Neuronal stem cell (in vitro differentiated cells): ENCODE measurements around the gene OMG.

Experiments used
- DNase-seq: peaks from one replicate; pipeline ENCODE4 v3.0.0-alpha.2; 2013; ENCODE audit warnings: low spot score
- H2AFZ ChIP-seq: one replicate; pipeline ENCODE4 v1.6.1; 2013; ENCODE audit warnings: mild to moderate bottlenecking, low read length, inconsistent platforms
- H2AK5ac ChIP-seq: 2 replicates; pipeline ENCODE4 v1.6.1; 2013; ENCODE audit warnings: low read depth, mild to moderate bottlenecking, inconsistent platforms, low read length, moderate library complexity, mixed read lengths
- H2BK120ac ChIP-seq: 2 replicates; pipeline ENCODE4 v1.6.1; 2013; ENCODE audit warnings: low read depth, mild to moderate bottlenecking, inconsistent platforms, low read length, moderate library complexity, mixed read lengths
- H2BK12ac ChIP-seq: one replicate; pipeline ENCODE4 v1.6.1; 2013; ENCODE audit warnings: low read length, inconsistent platforms
- H2BK15ac ChIP-seq: 2 replicates; pipeline ENCODE4 v1.6.1; 2013; ENCODE audit warnings: mild to moderate bottlenecking, low read length, inconsistent platforms, mixed read lengths
- H2BK5ac ChIP-seq: one replicate; pipeline ENCODE4 v1.6.1; 2013; ENCODE audit warnings: inconsistent platforms, mild to moderate bottlenecking, low read length, moderate library complexity
- H3K14ac ChIP-seq: one replicate; pipeline ENCODE4 v1.6.1; 2013; ENCODE audit warnings: low read length, inconsistent platforms
- H3K18ac ChIP-seq: 2 replicates; pipeline ENCODE4 v1.6.1; 2013; ENCODE audit warnings: low read length, inconsistent platforms
- H3K23ac ChIP-seq: 2 replicates; pipeline ENCODE4 v1.6.1; 2013; ENCODE audit warnings: low read depth, mild to moderate bottlenecking, mixed read lengths, low read length, inconsistent platforms; ENCODE audit not compliant: poor library complexity
- H3K27ac ChIP-seq: replicated peaks from 3 replicates; pipeline ENCODE4 v1.5.1; 2013; ENCODE audit warnings: low read length, inconsistent platforms
- H3K27me3 ChIP-seq, 3 experiments: 2 replicates each; pipeline ENCODE4 v1.6.1; 2013; ENCODE audit warnings: low read length in 3 of 3, mild to moderate bottlenecking in 2 of 3, inconsistent platforms in 1 of 3, low read depth in 1 of 3, mixed read lengths in 1 of 3, moderate library complexity in 1 of 3; ENCODE audit not compliant: control insufficient read depth in 3 of 3, insufficient read depth in 3 of 3
- H3K36me3 ChIP-seq, 2 donors: replicated peaks in 1 of 2; 2 replicates each; pipeline ENCODE4 v1.6.1; 2013; ENCODE audit warnings: low read length in 2 of 2; ENCODE audit not compliant: control insufficient read depth in 2 of 2, insufficient read depth in 2 of 2
- H3K4ac ChIP-seq: 2 replicates; pipeline ENCODE4 v1.6.1; 2013; ENCODE audit warnings: inconsistent platforms, mild to moderate bottlenecking, low read length, moderate library complexity
- H3K4me1 ChIP-seq, 2 donors: 1 replicate in 1 of 2; 2 replicates in 1 of 2; pipeline ENCODE4 v1.6.1; 2013; ENCODE audit warnings: low read length in 2 of 2, low read depth in 1 of 2; ENCODE audit not compliant: control insufficient read depth in 2 of 2, insufficient read depth in 1 of 2
- H3K4me2 ChIP-seq: one replicate; pipeline ENCODE4 v1.6.1; 2013; ENCODE audit warnings: mild to moderate bottlenecking, low read length, inconsistent platforms; ENCODE audit not compliant: insufficient read depth, poor library complexity, severe bottlenecking
- H3K4me3 ChIP-seq, 2 donors: 2 replicates each; pipeline ENCODE4 v1.5.1; 2013; ENCODE audit warnings: low read length in 2 of 2, mild to moderate bottlenecking in 2 of 2, inconsistent platforms in 1 of 2, moderate library complexity in 1 of 2
- H3K79me1 ChIP-seq: one replicate; pipeline ENCODE4 v1.6.1; 2013; ENCODE audit warnings: low read depth, mild to moderate bottlenecking, inconsistent platforms, low read length, moderate library complexity
- H3K9ac ChIP-seq: one replicate; pipeline ENCODE4 v1.6.1; 2013; ENCODE audit warnings: mild to moderate bottlenecking, low read depth, low read length, inconsistent platforms; ENCODE audit not compliant: poor library complexity
- H3K9me3 ChIP-seq, 2 donors: replicated peaks in 1 of 2; 2 replicates each; pipeline versions ENCODE3 to v1.6.1; 2013; ENCODE audit warnings: low read length in 2 of 2, mild to moderate bottlenecking in 2 of 2, inconsistent platforms in 1 of 2, low read depth in 1 of 2, mixed read lengths in 1 of 2, moderate library complexity in 1 of 2; ENCODE audit not compliant: control insufficient read depth in 2 of 2, insufficient read depth in 1 of 2
- H4K8ac ChIP-seq: one replicate; pipeline ENCODE4 v1.6.1; 2013; ENCODE audit warnings: low read depth, mild to moderate bottlenecking, inconsistent platforms, low read length, moderate library complexity
- H4K91ac ChIP-seq: one replicate; pipeline ENCODE4 v1.6.1; 2013; ENCODE audit warnings: low read length, low read depth, mild to moderate bottlenecking, inconsistent platforms; ENCODE audit not compliant: poor library complexity
- WGBS, 2 donors: extraction: QIAGEN DNeasy Blood & Tissue Kit; methylation state at CpG; one replicate each; pipeline ENCODE4 v1.1.7; 2013; ENCODE audit warnings: missing lambda C conversion rate in 2 of 2, mixed read lengths in 1 of 2; ENCODE audit not compliant: insufficient read length in 2 of 2, insufficient replicate concordance in 1 of 2; ENCODE audit errors: extremely low coverage in 2 of 2; 5-methylcytosine and 5-hydroxymethylcytosine counted together

The OMG gene

DNA sequence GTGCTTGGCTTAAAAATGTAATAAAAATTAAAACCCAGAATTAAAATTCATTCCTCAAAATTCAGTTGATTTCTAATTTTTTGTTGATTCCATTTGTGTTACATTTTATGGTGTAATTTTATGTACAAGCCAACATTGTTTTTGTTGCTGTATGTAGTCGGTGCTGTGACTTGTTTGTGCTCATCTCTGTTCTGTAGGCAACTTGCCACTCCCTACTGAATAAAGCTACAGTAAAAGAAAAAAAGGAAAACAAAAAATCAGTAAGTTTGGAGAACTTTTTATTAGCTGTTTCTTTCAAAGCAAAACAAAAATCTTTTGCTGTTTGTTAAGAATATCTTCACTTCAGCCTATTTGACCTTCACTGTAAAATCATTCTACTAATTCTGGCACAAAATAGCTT, 44.3 kb downstream of the OMG start:
- Histone ChIP-seq H3K27ac (no peak overlapping the region), H3K18ac (no peak overlapping the region)
- no CpG with 5 or more reads among the region's 1 CpG for WGBS, 2 donors

DNA sequence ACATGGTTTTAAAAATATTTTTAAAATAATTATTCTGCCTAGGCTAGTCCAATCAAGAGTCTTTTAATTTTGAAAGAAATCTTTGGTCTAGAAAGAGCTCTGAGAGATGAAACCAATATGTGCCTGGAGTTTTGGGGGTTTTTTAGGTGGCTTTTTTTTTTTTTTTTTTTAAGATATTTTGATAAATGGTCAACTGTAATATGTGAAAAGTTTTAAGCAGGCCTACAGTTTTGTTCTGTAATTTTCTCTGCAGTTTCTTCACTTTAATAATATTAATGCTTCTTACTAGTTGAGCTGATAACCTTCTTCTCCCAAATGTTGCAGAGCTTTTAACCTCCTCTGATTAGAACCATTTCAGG, 45.1 kb downstream of the OMG start:
- Histone ChIP-seq H3K14ac (no peak overlapping the region), H2BK15ac (no peak overlapping the region), H3K9ac (no peak overlapping the region), H3K36me3 (peaks cover 0 to 63% of the 10 kb centered on the region in 2 donors), H3K4ac (no peak overlapping the region), H3K79me1 (no peaks in the 10 kb centered on the region), H2AFZ (no peak overlapping the region), H3K18ac (no peak overlapping the region), H4K91ac (no peak overlapping the region), H3K27me3 (no peaks in the 10 kb centered on the region), H3K27ac (no peak overlapping the region), H3K9me3 (no peaks in the 10 kb centered on the region), H3K4me1 (no peaks in the 10 kb centered on the region), H2BK120ac (no peak overlapping the region), H4K8ac (no peak overlapping the region), H3K23ac (no peak overlapping the region), H2AK5ac (no peak overlapping the region), H2BK12ac (no peak overlapping the region), H3K4me2 (no peak overlapping the region), H3K4me3 (no peak overlapping the region), H2BK5ac (no peak overlapping the region)
- DNase-seq, result no peak

More for the DNA sequence above, 44.3 kb downstream of the OMG start:
- H3K9me3 ChIP-seq, result no peaks in the 10 kb centered on the region
- no peaks in the 10 kb centered on the region for H3K4me1 ChIP-seq
- H3K4me2 ChIP-seq, result no peak overlapping the region
- H3K9ac ChIP-seq, result no peak overlapping the region
- no peak overlapping the region for H3K4ac ChIP-seq
- H3K4me3 ChIP-seq, result no peak overlapping the region
- no peak overlapping the region for H2BK5ac ChIP-seq
- no peak overlapping the region for H2BK15ac ChIP-seq
- no peak overlapping the region for H2AFZ ChIP-seq
- H3K23ac ChIP-seq, result no peak overlapping the region
- no peak overlapping the region for H4K91ac ChIP-seq
- no peaks in the 10 kb centered on the region for H3K79me1 ChIP-seq
- H3K14ac ChIP-seq, result no peak overlapping the region
- no peak overlapping the region for H2BK120ac ChIP-seq
- H2AK5ac ChIP-seq, result no peak overlapping the region
- H3K27me3 ChIP-seq, result no peaks in the 10 kb centered on the region
- DNase-seq, result no peak
- H2BK12ac ChIP-seq, result no peak overlapping the region
- no peak overlapping the region for H4K8ac ChIP-seq
- peaks cover 0 to 63% of the 10 kb centered on the region in 2 donors for H3K36me3 ChIP-seq

- Histone ChIP-seq H3K27me3 (no peaks in the 10 kb centered on the region), H3K4ac (no peak overlapping the region), H3K4me3 (no peak overlapping the region), H2BK5ac (no peak overlapping the region), H3K79me1 (no peaks in the 10 kb centered on the region), H3K23ac (no peak overlapping the region), H2BK120ac (no peak overlapping the region), H4K91ac (no peak overlapping the region), H3K14ac (no peak overlapping the region), H3K9me3 (no peaks in the 10 kb centered on the region), H3K27ac (no peak overlapping the region), H3K18ac (no peak overlapping the region), H2AFZ (no peak overlapping the region), H3K9ac (no peak overlapping the region), H2BK12ac (no peak overlapping the region), H2AK5ac (no peak overlapping the region), H3K36me3 (peaks cover 0 to 68% of the 10 kb centered on the region in 2 donors), H3K4me1 (no peaks in the 10 kb centered on the region), H3K4me2 (no peak overlapping the region), H2BK15ac (no peak overlapping the region), H4K8ac (no peak overlapping the region)
- WGBS, 2 donors, result no CpG with 5 or more reads among the region's 1 CpG
- DNase-seq, result no peak
Measured at GRCh38 chr17:31251105-31251969, 45.7 kb downstream of the OMG start.

DNA sequence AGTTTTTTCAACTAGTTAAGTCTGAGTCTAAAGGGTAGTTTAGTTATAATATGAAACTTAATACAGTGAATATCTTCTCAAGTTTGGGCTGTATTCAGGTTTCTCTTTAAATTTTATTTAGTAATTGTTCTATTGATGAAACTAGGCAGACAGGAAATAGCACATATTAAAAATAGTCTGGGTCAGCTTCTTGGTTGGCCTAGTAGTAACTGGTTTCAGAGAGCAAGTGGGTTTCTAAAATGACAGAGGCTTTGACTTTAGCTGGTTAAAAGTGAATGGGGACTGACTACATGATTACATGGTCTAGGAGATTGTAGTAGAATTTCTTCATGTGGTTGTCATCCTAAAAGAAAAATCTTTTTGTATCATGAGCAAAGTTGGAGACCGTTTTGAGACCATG, 46.8 kb downstream of the OMG start:
- Histone ChIP-seq H4K8ac (no peak overlapping the region), H3K4me3 (no peak overlapping the region), H2BK120ac (no peak overlapping the region), H3K36me3 (peaks cover 3 to 79% of the 10 kb centered on the region in 2 donors), H3K27me3 (no peaks in the 10 kb centered on the region), H2AFZ (no peak overlapping the region), H3K4me2 (no peak overlapping the region), H2AK5ac (no peak overlapping the region), H3K79me1 (no peaks in the 10 kb centered on the region), H3K4me1 (no peaks in the 10 kb centered on the region), H3K23ac (no peak overlapping the region), H4K91ac (no peak overlapping the region), H3K18ac (no peak overlapping the region), H2BK12ac (no peak overlapping the region), H2BK5ac (no peak overlapping the region), H3K4ac (no peak overlapping the region), H3K27ac (no peak overlapping the region), H3K9ac (no peak overlapping the region), H3K9me3 (no peaks in the 10 kb centered on the region), H3K14ac (no peak overlapping the region), H2BK15ac (no peak overlapping the region)
- no CpG with 5 or more reads among the region's 1 CpG for WGBS, 2 donors
- DNase-seq, result no peak
